Activated CD4-positive, alpha-beta memory T cell treated with anti-CD3 and anti-CD28 coated beads, Interleukin-2, amount 10 ng/mL, durations not matched to agents 7 days and 5 days (primary cell): ENCODE results near the gene SAMD14. TPM values are rescaled to one million over a fixed set of nuclear protein-coding genes. Genes with fewer than 3 reads are reported as not detected.
A peak's percentile ranks its signal among the peaks of the same experiment; 100 is the strongest.

Experiments used
- CTCF ChIA-PET: fragments of 350-600 bp; sonication (Branson Sonifier 250); formaldehyde crosslinking; loops from one replicate; lab custom pipeline; 2021; ENCODE audit warnings: antibody characterized with exemption, inconsistent platforms; lab: Charles Lee
- POLR2A ChIA-PET: fragments of 350-600 bp; sonication (Branson Sonifier 250); formaldehyde crosslinking; loops from one replicate; lab custom pipeline; 2021; ENCODE audit warnings: antibody characterized with exemption; lab: Charles Lee
- DNase-seq: peaks from one replicate; pipeline ENCODE4 v3.0.0-alpha.2; 2020
- H3K27ac Mint-ChIP-seq: one replicate; pipeline ENCODE4 v1.8.0; 2021; ENCODE audit warnings: mild to moderate bottlenecking, mixed read lengths
- H3K27me3 Mint-ChIP-seq: one replicate; pipeline ENCODE4 v1.8.0; 2021; ENCODE audit warnings: mixed read lengths
- H3K36me3 Mint-ChIP-seq: one replicate; pipeline ENCODE4 v1.8.0; 2021; ENCODE audit warnings: low read depth, mixed read lengths
- H3K4me1 Mint-ChIP-seq: one replicate; pipeline ENCODE4 v1.8.0; 2021; ENCODE audit warnings: mixed read lengths
- H3K4me3 Mint-ChIP-seq: one replicate; pipeline ENCODE4 v1.8.0; 2021; ENCODE audit warnings: mild to moderate bottlenecking, mixed read lengths
- H3K9me3 Mint-ChIP-seq: one replicate; pipeline ENCODE4 v1.8.0; 2021; ENCODE audit warnings: mixed read lengths
- total RNA-seq, 2 experiments: library from RNA; stranded (reverse); gene quantifications; one replicate each; pipeline ENCODE4 v1.2.3, GENCODE V29; 2021

SAMD14 gene
- total RNA-seq, 2 experiments from 2014 or later, result 0.68 to 1.3 TPM

DNA sequence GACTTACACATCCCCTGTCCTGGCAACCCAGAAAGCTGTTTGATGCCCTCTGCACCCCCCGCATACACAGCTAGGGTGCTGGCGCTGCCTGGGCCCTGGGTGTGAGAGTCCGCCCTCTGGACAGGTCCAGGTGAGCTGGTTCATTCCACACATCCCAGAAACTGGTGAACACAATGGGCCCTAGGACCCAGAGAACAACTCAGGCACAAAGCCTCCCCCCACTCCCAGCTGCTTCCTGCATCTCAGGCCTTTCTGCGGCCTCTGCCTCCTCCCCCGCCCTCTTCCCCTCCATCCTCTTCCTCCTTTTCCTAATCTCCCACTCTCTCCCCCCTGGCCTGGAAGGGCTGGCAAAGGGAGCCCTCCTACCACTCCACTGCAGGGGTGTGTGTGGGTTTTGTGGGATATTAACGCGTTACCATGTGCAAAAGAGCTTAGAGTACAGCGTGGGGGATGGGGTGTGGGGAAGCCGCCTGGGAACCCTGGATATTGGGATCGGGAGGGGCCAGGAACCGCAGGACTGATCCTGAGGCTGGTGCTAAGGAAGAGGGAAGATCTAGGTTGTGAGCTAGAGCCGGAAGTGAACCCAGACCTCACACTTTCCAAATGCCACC lies 22.1 kb upstream of the SAMD14 start:
- peaks cover 27% of the 10 kb centered on the region for H3K36me3 Mint-ChIP-seq
- H3K27ac Mint-ChIP-seq, result peak overlapping the region; percentile 95
- CTCF ChIA-PET, result interaction anchor here (0.7 to 5.7 kb wide), 14 partner anchors 9 to 334 kb away, joined by 3 to 58 read pairs (median 4); partner anchors contain the start of gene PDK2
- no peaks in the 10 kb centered on the region for H3K9me3 Mint-ChIP-seq
- POLR2A ChIA-PET, result interaction anchor here (0.7 to 4.4 kb wide), 5 partner anchors 9 to 359 kb away, joined by 3 to 47 read pairs (median 8); partner anchors contain the start of gene SAMD14
- peak; percentile 73 for DNase-seq
- peak overlapping the region; percentile 83 for H3K4me3 Mint-ChIP-seq
- H3K4me1 Mint-ChIP-seq, result peaks cover 34% of the 10 kb centered on the region
- H3K27me3 Mint-ChIP-seq, result no peaks in the 10 kb centered on the region

DNA sequence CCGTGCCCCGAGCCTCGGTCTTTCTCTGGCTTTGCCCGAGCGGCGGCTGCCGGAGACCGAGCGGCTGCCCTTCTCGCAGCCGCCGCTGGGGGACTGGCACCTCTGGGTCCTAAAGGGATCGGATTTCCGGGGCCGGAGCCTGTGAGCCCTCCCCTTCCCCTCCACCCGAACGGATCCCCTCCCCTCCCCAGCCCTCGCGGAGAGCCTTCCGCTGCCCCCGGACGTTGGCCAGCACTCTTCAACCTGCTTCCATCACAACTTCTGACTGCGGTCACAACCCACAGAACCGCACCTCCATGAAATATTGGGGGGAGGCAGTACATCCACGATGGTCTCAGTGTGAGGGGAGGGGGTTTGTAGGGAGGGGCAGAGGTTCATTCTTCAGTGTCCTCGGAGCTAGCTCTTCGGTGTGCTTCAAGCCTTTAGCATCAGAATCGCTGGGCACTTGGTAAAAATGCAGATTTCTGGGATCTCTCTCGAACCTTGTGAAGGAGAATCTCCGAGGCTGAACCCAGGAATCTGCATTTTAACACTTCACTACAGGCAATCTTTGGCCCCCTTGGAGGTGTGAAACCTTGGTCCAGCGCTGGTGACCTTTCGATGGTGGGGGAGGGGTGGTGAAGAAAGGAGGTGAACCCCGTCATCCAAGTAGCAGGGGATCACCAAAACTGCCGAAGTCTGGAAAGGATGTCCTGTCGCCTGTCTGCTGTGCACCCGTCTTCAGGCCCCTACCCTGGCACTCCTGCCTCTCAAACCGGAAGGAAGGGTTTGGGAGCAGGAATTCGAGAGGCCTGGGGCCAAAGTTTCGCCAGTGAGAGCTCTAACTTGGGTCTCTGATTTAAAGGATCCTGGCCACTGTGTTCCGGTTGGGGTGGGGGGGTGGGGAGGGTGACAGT lies 21.3 kb upstream of the SAMD14 start:
- CTCF ChIA-PET, result interaction anchor here (0.5 to 5.7 kb wide), 16 partner anchors 8 to 349 kb away, joined by 3 to 58 read pairs (median 4); partner anchors contain the start of gene PDK2
- Mint-ChIP-seq H3K4me3 (peak overlapping the region; percentile 83), H3K27me3 (no peaks in the 10 kb centered on the region), H3K36me3 (peaks cover 34% of the 10 kb centered on the region), H3K4me1 (peaks cover 40% of the 10 kb centered on the region), H3K9me3 (no peaks in the 10 kb centered on the region), H3K27ac (peak overlapping the region; percentile 95)
- peak; percentile 93 for DNase-seq
- POLR2A ChIA-PET, result interaction anchor here (0.6 to 4.4 kb wide), 6 partner anchors 10 to 412 kb away, joined by 3 to 47 read pairs (median 8); partner anchors contain the start of gene SAMD14

DNA sequence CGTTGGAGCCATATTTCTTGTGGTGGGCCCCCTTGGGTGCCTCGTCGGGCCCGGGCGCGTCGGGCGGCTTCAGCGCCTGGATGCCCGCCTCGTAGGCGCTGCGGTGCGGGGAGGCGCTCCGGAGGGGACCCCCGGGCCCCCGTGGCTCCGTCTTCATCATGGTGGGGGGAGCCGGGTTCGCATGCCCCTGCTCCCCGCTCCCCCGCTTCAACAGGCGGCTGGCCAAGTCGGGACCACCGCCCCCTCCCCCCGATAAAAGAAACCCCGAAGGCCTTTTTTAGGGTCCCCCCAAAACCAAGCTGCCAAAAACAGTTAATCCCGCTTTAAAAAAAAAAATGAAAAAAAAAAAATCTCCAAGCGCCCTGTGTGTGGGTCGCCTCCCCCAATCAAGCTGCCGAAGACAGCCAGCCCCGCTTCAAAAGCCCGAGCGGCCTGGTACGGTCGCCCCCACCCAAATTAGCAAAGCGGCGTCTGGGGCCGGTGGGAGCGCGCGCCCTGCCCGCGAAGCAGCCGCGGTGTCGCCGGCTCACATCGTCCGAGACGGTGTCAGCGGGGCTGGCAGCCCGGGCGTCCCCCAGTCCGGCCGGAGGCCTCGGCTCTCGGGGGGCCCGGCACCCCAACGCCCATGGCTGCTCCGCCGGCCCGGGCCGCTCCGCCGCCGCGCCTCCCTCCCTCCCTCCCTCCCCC lies 20.5 kb upstream of the SAMD14 start, which contains the start of gene PPP1R9B:
Gene PPP1R9B, minus strand, starts transcription at position 324 of the 687 bp plus-strand sequence. Its CDS starts 164 bp downstream, at position 160.
- POLR2A ChIA-PET, result interaction anchor here (0.6 to 4.4 kb wide), 7 partner anchors 10 to 412 kb away, joined by 3 to 47 read pairs (median 4); no protein-coding TSS in a partner anchor
- Mint-ChIP-seq H3K9me3 (no peaks in the 10 kb centered on the region), H3K27ac (peak within 1 kb of the TSS; percentile 95), H3K27me3 (no peaks in the 10 kb centered on the region), H3K4me3 (peak within 1 kb of the TSS; percentile 88), H3K4me1 (peaks cover 48% of the 10 kb centered on the region), H3K36me3 (peaks cover 39% of the 10 kb centered on the region)
- CTCF ChIA-PET, result interaction anchor here (0.5 to 5.7 kb wide), 8 partner anchors 10 to 350 kb away, joined by 3 to 58 read pairs (median 6); partner anchors contain the start of gene PDK2
- DNase-seq, result no peak

DNA sequence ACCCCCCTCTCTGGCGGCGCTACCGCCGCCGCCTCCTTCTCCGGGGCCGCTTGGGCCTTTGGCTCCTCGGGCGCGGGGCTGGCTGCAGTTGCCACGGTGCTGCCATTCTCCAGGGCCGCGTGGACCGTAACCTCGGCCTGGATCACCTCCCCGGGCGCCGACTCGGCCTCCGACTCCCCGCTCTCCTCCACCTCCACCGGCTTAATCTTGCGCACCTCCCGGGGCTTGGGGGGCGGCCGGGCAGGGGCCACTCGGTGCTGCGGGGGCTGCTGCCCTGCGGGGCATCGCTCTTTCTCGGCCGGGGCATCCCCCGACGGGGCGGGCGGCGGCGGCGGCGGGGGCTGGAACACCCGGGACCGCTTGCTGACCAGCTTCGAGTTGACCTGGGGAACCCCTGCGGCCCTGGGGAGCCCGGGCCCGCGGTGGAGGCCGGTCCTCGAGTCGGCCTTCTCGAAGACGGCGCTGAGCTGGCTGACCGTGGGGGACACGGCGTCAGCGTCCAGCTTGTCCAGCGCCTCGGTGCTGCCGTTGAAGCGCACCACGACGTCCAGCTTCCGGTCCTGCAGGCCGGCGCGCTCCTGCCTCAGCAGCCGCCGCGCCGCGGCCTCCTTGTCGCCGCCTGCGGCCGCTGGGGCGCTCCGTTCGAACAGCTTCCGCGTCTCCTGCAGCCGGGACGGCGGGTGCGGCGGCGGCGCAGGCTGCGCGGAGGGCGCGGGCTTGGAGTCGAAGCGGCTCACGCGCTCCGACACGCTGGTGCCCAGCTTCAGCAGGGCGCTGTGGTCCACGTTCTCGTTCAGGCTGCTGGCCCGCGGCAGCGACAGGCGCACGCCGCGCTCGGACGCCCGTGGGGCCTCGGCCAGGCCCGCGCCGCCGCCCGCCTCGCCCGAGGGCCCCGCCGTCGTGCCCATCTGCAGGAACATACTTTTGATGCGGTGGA lies 19.7 kb upstream of the SAMD14 start:
- POLR2A ChIA-PET, result interaction anchor here (0.7 to 4.4 kb wide), 10 partner anchors 8 to 197 kb away, joined by 3 to 47 read pairs (median 4); partner anchors contain the start of gene ITGA3
- Mint-ChIP-seq H3K4me3 (peak overlapping the region; percentile 88), H3K4me1 (peaks cover 48% of the 10 kb centered on the region)

DNA sequence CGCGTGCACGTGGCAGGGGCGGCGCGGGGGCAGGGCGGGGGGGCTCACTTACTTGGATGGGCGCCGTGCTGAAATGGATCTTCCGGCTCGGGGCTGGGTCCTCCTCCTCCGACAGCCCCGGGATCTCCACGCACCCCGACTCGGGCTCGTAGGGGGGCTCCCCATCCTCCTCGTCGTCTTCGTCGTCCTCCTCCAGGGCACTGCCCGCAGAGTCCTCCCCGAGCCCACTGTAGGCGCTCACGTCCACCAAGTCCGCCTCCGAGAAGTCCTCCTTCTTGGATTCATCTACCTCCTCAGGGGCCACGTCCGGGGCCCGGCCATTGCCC lies 19.1 kb upstream of the SAMD14 start:
- Mint-ChIP-seq H3K27me3 (no peaks in the 10 kb centered on the region), H3K36me3 (peaks cover 53% of the 10 kb centered on the region), H3K27ac (peak overlapping the region; percentile 75), H3K4me1 (peaks cover 48% of the 10 kb centered on the region), H3K9me3 (no peaks in the 10 kb centered on the region), H3K4me3 (peak overlapping the region; percentile 88)
- ChIA-PET POLR2A (interaction anchor here (1.0 to 4.4 kb wide), 7 partner anchors 9 to 55 kb away, joined by 3 to 47 read pairs (median 6); no protein-coding TSS in a partner anchor), CTCF (interaction anchor here (0.8 to 5.7 kb wide), 3 partner anchors 9 to 17 kb away, joined by 3 to 58 read pairs (median 36); no protein-coding TSS in a partner anchor)
- no peak for DNase-seq

More for the DNA sequence above, 19.7 kb upstream of the SAMD14 start:
- DNase-seq, result peak; percentile 69
- H3K36me3 Mint-ChIP-seq, result peaks cover 46% of the 10 kb centered on the region
- peak overlapping the region; percentile 75 for H3K27ac Mint-ChIP-seq
- no peaks in the 10 kb centered on the region for H3K27me3 Mint-ChIP-seq
- H3K9me3 Mint-ChIP-seq, result no peaks in the 10 kb centered on the region
- CTCF ChIA-PET, result interaction anchor here (0.8 to 5.7 kb wide), 5 partner anchors 10 to 93 kb away, joined by 3 to 58 read pairs (median 18); partner anchors contain the start of gene PDK2

DNA sequence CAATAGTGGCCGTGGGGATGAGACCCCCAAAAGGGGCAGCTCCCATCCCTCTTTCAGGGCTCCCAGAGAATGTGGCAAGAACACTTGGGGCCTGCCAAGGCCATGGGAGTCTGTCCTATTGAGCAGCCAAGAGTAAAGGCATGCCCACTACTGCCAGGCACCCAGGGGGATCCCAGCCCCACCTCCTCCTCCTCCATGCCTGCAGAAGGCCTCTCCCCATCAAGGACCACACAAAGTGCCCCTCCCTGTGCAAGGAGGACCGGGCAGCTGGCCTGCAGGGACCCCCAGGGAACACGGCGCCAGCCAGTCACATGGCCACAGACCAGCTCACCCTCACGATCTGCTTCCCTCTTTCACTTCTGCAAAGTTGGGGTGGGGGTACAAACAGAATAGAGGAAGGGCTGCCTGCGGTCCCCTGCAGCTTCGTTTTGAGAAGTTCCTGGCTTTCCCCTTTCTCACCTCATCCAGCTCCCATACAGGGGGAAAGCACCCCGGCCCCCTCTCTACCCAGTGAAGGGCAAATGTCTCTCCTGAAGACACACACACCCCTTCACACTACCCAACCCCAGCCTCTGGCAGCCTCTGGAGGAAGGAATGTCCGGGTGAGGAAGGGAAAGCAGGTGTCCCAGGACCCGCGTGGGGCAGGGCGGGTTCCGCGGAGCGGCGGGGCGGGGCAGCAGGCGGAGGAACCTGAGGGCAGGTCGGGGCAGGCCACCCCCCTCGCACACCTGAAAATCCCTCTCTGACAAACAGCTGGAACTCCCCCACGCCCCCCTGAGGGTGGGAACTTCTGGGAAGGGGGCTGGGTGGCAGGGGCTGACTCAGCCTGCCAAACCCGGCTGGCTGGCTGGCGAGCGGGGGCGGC lies 18.5 kb upstream of the SAMD14 start:
- peak overlapping the region; percentile 81 for H3K27ac Mint-ChIP-seq
- DNase-seq, result peak; percentile 57
- H3K27me3 Mint-ChIP-seq, result no peaks in the 10 kb centered on the region
- H3K4me3 Mint-ChIP-seq, result peak overlapping the region; percentile 88
- H3K4me1 Mint-ChIP-seq, result peaks cover 54% of the 10 kb centered on the region
- peaks cover 59% of the 10 kb centered on the region for H3K36me3 Mint-ChIP-seq
- CTCF ChIA-PET, result interaction anchor here (0.7 to 5.7 kb wide), 5 partner anchors 8 to 31 kb away, joined by 3 to 58 read pairs (median 6); no protein-coding TSS in a partner anchor
- no peaks in the 10 kb centered on the region for H3K9me3 Mint-ChIP-seq
- POLR2A ChIA-PET, result interaction anchor here (1.0 to 2.4 kb wide), 6 partner anchors 8 to 54 kb away, joined by 3 to 13 read pairs (median 4); no protein-coding TSS in a partner anchor

DNA sequence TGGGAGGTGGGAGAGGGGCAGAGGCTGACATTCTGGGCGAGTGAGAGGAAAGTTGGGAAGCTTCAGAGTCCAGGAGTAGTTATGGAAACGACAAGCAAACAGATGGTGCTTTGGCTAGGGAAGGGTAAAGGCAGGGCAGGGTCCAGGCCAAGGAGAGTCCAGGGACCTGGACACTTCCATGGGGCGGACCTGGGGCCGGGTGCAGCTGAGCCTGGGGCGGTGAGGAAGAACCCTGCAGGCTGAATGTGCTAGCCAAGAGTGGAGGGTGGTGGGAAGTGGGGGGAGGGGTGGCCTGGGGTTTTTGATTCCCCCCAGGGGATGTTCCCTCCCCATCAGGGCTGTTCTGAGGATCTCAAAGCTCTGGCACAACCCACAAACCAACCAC lies 17.9 kb upstream of the SAMD14 start:
- no peaks in the 10 kb centered on the region for H3K27me3 Mint-ChIP-seq
- ChIA-PET CTCF (interaction anchor here (0.7 to 5.7 kb wide), 4 partner anchors 8 to 31 kb away, joined by 4 to 58 read pairs (median 21); no protein-coding TSS in a partner anchor), POLR2A (interaction anchor here (1.0 to 2.4 kb wide), 5 partner anchors 8 to 44 kb away, joined by 3 to 13 read pairs (median 4); no protein-coding TSS in a partner anchor)
- no peaks in the 10 kb centered on the region for H3K9me3 Mint-ChIP-seq
- peaks cover 65% of the 10 kb centered on the region for H3K36me3 Mint-ChIP-seq
- peaks cover 60% of the 10 kb centered on the region for H3K4me1 Mint-ChIP-seq
- peak overlapping the region; percentile 88 for H3K4me3 Mint-ChIP-seq
- DNase-seq, result no peak
- H3K27ac Mint-ChIP-seq, result peak overlapping the region; percentile 81

DNA sequence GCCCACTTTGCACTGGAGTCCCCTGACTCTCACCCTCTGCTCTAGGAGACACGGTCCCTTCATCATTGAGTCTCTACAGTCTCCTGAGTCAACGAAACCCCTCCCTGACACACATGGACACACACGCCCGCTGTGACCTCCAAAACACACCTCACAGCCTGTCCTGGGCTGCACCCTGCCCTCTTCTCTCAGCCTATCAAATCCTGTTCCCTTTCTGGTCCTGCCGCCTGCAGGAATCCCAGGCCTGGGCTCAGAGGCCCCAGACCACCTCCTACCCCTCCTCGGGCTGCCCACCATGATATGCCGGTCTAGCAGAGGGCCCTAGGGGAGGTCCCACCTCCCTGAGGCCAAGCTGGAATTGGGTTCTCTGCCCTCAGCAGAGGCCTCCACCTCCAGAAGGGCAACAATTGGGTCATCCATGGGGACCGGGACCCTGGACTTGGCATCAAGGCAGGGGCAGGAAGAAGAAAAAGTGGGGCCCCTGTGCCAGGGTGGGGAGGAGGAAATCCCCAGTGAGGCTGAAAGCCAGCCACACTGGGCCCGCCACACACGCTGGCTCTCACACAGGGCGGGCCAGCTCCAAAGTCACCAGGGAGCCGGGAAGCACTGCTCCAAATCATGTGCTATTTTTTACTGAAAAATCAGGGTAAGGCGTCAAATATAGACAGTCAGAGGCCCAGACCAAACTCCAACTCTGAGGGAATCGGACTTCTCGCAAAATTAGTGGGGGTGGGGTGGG lies 17.1 kb upstream of the SAMD14 start:
- CTCF ChIA-PET, result interaction anchor here (0.9 to 1.9 kb wide), 3 partner anchors 14 to 583 kb away, joined by 3 to 8 read pairs (median 4); no protein-coding TSS in a partner anchor
- POLR2A ChIA-PET, result interaction anchor here (1.2 to 2.4 kb wide), 4 partner anchors 9 to 17 kb away, joined by 3 to 13 read pairs (median 8); partner anchors contain the start of gene SAMD14
- peaks cover 62% of the 10 kb centered on the region for H3K4me1 Mint-ChIP-seq
- H3K4me3 Mint-ChIP-seq, result peak overlapping the region; percentile 88
- no peaks in the 10 kb centered on the region for H3K27me3 Mint-ChIP-seq
- peaks cover 72% of the 10 kb centered on the region for H3K36me3 Mint-ChIP-seq
- H3K9me3 Mint-ChIP-seq, result no peaks in the 10 kb centered on the region
- H3K27ac Mint-ChIP-seq, result peak overlapping the region; percentile 81
- DNase-seq, result no peak

DNA sequence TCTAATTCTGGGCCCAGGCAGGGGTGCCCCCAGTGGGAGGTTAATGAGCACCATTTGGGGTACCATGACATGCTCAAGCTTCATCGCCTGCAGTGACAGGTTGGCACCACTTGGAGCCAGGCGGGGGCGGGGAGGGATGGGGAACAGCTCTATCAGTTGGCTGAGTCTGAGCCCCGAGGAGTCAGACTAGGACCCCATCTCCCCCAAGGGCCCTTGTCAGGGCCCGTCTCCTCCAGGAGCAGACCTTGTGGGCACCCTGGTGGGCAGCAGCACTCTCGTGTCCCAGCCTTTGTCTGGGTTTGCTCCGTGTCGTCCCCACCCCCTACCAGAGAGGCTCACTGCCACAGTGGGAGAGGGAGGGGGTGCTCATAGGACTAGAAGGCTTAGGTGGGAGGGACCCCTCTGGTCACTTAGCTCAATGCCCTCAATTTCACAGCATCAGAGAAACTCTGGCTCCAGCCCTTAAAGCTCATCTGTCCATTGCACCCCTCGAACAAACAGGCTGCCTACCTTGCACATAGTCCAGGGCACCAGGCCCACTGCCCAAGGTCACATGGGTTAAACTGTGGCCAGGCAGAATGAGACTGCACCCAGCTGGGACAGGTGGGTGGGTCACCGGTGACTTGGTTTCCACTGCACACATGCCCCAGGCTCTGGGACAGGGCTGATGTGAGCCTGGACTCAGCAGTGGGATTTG lies 16.4 kb upstream of the SAMD14 start:
- Mint-ChIP-seq H3K4me3 (peak overlapping the region; percentile 88), H3K36me3 (peaks cover 80% of the 10 kb centered on the region), H3K27ac (peak overlapping the region; percentile 81), H3K27me3 (no peaks in the 10 kb centered on the region), H3K9me3 (no peaks in the 10 kb centered on the region), H3K4me1 (peaks cover 63% of the 10 kb centered on the region)
- ChIA-PET CTCF (interaction anchor here (0.6 to 1.9 kb wide), 7 partner anchors 12 to 582 kb away, joined by 3 to 8 read pairs (median 5); no protein-coding TSS in a partner anchor), POLR2A (interaction anchor here (1.6 to 2.4 kb wide), 3 partner anchors 10 to 16 kb away, joined by 6 to 13 read pairs (median 11); partner anchors contain the start of gene SAMD14)
- no peak for DNase-seq
